HT-29 (cell line): ENCODE results near the gene BDNF. TPM values are rescaled to one million over a fixed set of nuclear protein-coding genes. Genes with fewer than 3 reads are reported as not detected.
A peak's percentile ranks its signal among the peaks of the same experiment; 100 is the strongest.

Experiments
- DNase-seq: peaks from one replicate; pipeline ENCODE4 v3.0.0-alpha.2; 2015; ENCODE audit warnings: low spot score
- total RNA-seq: library from RNA; depleted of rRNA; stranded (reverse); fragments of >200 nt; shearing (Covaris generic); gene quantifications from 2 replicates; pipeline ENCODE4 v1.2.3, GENCODE V29; 2014

BDNF gene
- total RNA-seq, 1 experiment from 2014 or later = 0.53 TPM

- peak; percentile 41 for DNase-seq
Observed at GRCh38 chr11:27705873-27706820, 5.9 kb upstream of the BDNF start.

- peak; percentile 58 for DNase-seq
Observed at GRCh38 chr11:27703481-27703880, 3.2 kb upstream of the BDNF start.

GRCh38 chr11:27702811-27703210 is 2.6 kb upstream of the BDNF start:
- no peak for DNase-seq

GRCh38 chr11:27701355-27702105 is 1.3 kb upstream of the BDNF start:
- peak; percentile 45 for DNase-seq

- DNase-seq = no peak
Observed at GRCh38 chr11:27699926-27700350, 317 bp downstream of the BDNF start.

- no peak for DNase-seq
Observed at GRCh38 chr11:27699242-27699925, 871 bp downstream of the BDNF start.

- peak; percentile 95 for DNase-seq
Observed at GRCh38 chr11:27698872-27699241, 1.4 kb downstream of the BDNF start.

GRCh38 chr11:27697679-27698275 is 2.5 kb downstream of the BDNF start:
- DNase-seq = no peak

- no peak for DNase-seq
Observed at GRCh38 chr11:27696961-27697360, 3.3 kb downstream of the BDNF start.

- DNase-seq = no peak
Observed at GRCh38 chr11:27696115-27696514, 4.1 kb downstream of the BDNF start.

GRCh38 chr11:27694992-27695391 is 5.3 kb downstream of the BDNF start:
- DNase-seq = peak; percentile 47

- DNase-seq = no peak
Observed at GRCh38 chr11:27693398-27693797, 6.9 kb downstream of the BDNF start.

- no peak for DNase-seq
Observed at GRCh38 chr11:27692781-27693180, 7.5 kb downstream of the BDNF start.

- DNase-seq = no peak
Observed at GRCh38 chr11:27688076-27688475, 12.2 kb downstream of the BDNF start.

- DNase-seq = no peak
Observed at GRCh38 chr11:27681664-27682063, 18.6 kb downstream of the BDNF start.

- DNase-seq = no peak
Observed at GRCh38 chr11:27679136-27680015, 20.9 kb downstream of the BDNF start.

GRCh38 chr11:27678242-27678641 is 22.0 kb downstream of the BDNF start:
- no peak for DNase-seq

GRCh38 chr11:27677108-27677507 is 23.1 kb downstream of the BDNF start:
- DNase-seq = no peak

- no peak for DNase-seq
Observed at GRCh38 chr11:27673979-27674663, 26.1 kb downstream of the BDNF start.
